C4-2B (cell line): ENCODE data around the gene IRF4.

Experiments used
- ZFX ChIP-seq: fragments of 450-650 bp; IDR thresholded peaks from 2 replicates; pipeline ENCODE4 v1.6.1; 2017
- TF ChIP-seq, protein P1 (sequence below): fragments of 450-650 bp; conservative IDR thresholded peaks from 2 replicates; pipeline ENCODE4 v1.5.1; 2017; ENCODE audit warnings: mild to moderate bottlenecking

DNA sequence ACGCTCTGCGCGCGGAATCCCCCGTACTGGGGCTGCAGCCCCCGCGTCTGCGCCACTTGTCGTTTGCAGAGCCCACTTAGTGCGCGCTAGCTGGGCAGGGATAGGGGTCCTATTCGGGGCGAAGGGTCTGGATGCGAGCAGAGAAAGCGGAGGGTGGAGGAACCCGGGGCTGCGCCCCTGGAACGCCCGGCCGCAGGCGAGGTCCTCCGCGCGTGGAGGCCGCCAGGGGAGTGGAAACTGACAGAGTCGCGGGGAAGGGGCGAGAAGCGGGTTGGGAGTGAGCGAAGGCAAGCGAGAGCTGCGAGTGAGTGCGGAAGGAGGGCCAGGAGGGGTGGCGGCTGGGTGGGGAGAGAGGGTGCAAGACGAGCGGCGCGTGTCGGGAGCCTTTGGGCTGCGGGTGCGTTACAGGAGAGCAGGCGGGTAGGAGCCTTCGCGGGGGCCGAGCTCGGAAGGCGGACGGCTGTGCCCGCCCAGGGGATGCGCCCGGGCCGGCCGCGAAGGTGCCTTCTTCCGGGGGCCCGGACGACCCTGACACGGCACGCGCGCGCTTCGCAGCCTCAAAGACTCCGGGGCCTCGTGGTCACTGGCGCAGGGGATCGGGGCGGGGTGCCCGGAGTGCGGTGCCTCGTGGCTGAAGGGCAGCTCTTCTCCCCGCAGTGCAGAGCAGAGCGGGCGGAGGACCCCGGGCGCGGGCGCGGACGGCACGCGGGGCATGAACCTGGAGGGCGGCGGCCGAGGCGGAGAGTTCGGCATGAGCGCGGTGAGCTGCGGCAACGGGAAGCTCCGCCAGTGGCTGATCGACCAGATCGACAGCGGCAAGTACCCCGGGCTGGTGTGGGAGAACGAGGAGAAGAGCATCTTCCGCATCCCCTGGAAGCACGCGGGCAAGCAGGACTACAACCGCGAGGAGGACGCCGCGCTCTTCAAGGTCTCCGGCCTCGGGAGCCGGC is 1.2 kb downstream of the IRF4 start:
- TF ChIP-seq, protein P1, sequence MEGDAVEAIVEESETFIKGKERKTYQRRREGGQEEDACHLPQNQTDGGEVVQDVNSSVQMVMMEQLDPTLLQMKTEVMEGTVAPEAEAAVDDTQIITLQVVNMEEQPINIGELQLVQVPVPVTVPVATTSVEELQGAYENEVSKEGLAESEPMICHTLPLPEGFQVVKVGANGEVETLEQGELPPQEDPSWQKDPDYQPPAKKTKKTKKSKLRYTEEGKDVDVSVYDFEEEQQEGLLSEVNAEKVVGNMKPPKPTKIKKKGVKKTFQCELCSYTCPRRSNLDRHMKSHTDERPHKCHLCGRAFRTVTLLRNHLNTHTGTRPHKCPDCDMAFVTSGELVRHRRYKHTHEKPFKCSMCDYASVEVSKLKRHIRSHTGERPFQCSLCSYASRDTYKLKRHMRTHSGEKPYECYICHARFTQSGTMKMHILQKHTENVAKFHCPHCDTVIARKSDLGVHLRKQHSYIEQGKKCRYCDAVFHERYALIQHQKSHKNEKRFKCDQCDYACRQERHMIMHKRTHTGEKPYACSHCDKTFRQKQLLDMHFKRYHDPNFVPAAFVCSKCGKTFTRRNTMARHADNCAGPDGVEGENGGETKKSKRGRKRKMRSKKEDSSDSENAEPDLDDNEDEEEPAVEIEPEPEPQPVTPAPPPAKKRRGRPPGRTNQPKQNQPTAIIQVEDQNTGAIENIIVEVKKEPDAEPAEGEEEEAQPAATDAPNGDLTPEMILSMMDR = no peak
- no peak for TF ChIP-seq ZFX
